GM18870 (cell line): ENCODE results near the gene GNA14.
"Not testable (repeated sequence)": the region's sequence is repeated elsewhere in the genome, so short reads cannot be mapped to it uniquely, and the experiment has no call there.

Source experiments
- ATAC-seq: cut with Tn5 transposase; IDR thresholded peaks from one replicate; pipeline ENCODE4 v1.9.1; 2021; ENCODE audit warnings: moderate library complexity; ENCODE audit not compliant: unreplicated experiment

GNA14 gene

GRCh38 chr9:77592476-77592875, 55.6 kb downstream of the GNA14 start:
- ATAC-seq = no peak

- no peak for ATAC-seq
Measured at GRCh38 chr9:77589046-77589795, 58.9 kb downstream of the GNA14 start.

GRCh38 chr9:77588271-77588937, 59.7 kb downstream of the GNA14 start:
- ATAC-seq = no peak

GRCh38 chr9:77587851-77588250, 60.3 kb downstream of the GNA14 start:
- no peak for ATAC-seq

GRCh38 chr9:77587042-77587441, 61.1 kb downstream of the GNA14 start:
- no peak for ATAC-seq

GRCh38 chr9:77586591-77586990, 61.5 kb downstream of the GNA14 start:
- ATAC-seq = no peak

- no peak for ATAC-seq
Measured at GRCh38 chr9:77585335-77585786, 62.8 kb downstream of the GNA14 start.

GRCh38 chr9:77584927-77585326, 63.2 kb downstream of the GNA14 start:
- ATAC-seq = not testable (repeated sequence)

- no peak for ATAC-seq
Measured at GRCh38 chr9:77582961-77583576, 65.1 kb downstream of the GNA14 start.

GRCh38 chr9:77582525-77582924, 65.6 kb downstream of the GNA14 start:
- no peak for ATAC-seq

GRCh38 chr9:77575785-77576184, 72.3 kb downstream of the GNA14 start:
- no peak for ATAC-seq

GRCh38 chr9:77569335-77569734, 78.8 kb downstream of the GNA14 start:
- ATAC-seq = no peak

GRCh38 chr9:77563174-77563573, 84.9 kb downstream of the GNA14 start:
- no peak for ATAC-seq

- ATAC-seq = peak; percentile 70
Measured at GRCh38 chr9:77562019-77562748, 85.9 kb downstream of the GNA14 start.

GRCh38 chr9:77561331-77562018, 86.6 kb downstream of the GNA14 start:
- no peak for ATAC-seq

GRCh38 chr9:77556396-77556795, 91.7 kb downstream of the GNA14 start:
- no peak for ATAC-seq

GRCh38 chr9:77554586-77555105, 93.5 kb downstream of the GNA14 start:
- ATAC-seq = no peak

- no peak for ATAC-seq
Measured at GRCh38 chr9:77547106-77547730, 100.9 kb downstream of the GNA14 start.

- no peak for ATAC-seq
Measured at GRCh38 chr9:77546376-77546950, 101.7 kb downstream of the GNA14 start.

- ATAC-seq = no peak
Measured at GRCh38 chr9:77544546-77544945, 103.6 kb downstream of the GNA14 start.
